ENCODE results near the gene MTMR3. TPM values are rescaled to one million over a fixed set of nuclear protein-coding genes. Genes with fewer than 3 reads are reported as not detected.

The MTMR3 gene
- total RNA-seq, 1 donor from 2014 or later: 30.3 TPM

GRCh38 chr22:30077279-30077880 is 194.4 kb downstream of the MTMR3 start:
- peaks cover 4% of the 10 kb centered on the region for H3K27me3 ChIP-seq (ENCODE audit: control insufficient read depth, insufficient read depth, low read length)
- no peak for FAIRE-seq

GRCh38 chr22:30078320-30079311 is 195.6 kb downstream of the MTMR3 start:
- Histone ChIP-seq H3K27me3 (ENCODE audit: control insufficient read depth, insufficient read depth, low read length) (peaks cover 4% of the 10 kb centered on the region), H3K36me3 (ENCODE audit: control insufficient read depth, insufficient read depth, low read length) (no peaks in the 10 kb centered on the region), H3K4me3 (ENCODE audit: low read depth, low read length) (no peak overlapping the region)
- FAIRE-seq (no peak), DNase-seq (ENCODE audit: low read depth) (peak; percentile 18)
- TF ChIP-seq, protein P1, sequence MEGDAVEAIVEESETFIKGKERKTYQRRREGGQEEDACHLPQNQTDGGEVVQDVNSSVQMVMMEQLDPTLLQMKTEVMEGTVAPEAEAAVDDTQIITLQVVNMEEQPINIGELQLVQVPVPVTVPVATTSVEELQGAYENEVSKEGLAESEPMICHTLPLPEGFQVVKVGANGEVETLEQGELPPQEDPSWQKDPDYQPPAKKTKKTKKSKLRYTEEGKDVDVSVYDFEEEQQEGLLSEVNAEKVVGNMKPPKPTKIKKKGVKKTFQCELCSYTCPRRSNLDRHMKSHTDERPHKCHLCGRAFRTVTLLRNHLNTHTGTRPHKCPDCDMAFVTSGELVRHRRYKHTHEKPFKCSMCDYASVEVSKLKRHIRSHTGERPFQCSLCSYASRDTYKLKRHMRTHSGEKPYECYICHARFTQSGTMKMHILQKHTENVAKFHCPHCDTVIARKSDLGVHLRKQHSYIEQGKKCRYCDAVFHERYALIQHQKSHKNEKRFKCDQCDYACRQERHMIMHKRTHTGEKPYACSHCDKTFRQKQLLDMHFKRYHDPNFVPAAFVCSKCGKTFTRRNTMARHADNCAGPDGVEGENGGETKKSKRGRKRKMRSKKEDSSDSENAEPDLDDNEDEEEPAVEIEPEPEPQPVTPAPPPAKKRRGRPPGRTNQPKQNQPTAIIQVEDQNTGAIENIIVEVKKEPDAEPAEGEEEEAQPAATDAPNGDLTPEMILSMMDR (IDR thresholded peaks at IDR 0.05; ENCODE audit: insufficient read depth, low read length, severe bottlenecking): no peak

More at GRCh38 chr22:30077279-30077880, 194.4 kb downstream of the MTMR3 start:
- no peak overlapping the region for H3K4me3 ChIP-seq (ENCODE audit: low read depth, low read length)
- TF ChIP-seq, protein P1 (IDR thresholded peaks at IDR 0.05; ENCODE audit: insufficient read depth, low read length, severe bottlenecking): no peak
- no peak for DNase-seq (ENCODE audit: low read depth)
- H3K36me3 ChIP-seq (ENCODE audit: control insufficient read depth, insufficient read depth, low read length): no peaks in the 10 kb centered on the region

DNA sequence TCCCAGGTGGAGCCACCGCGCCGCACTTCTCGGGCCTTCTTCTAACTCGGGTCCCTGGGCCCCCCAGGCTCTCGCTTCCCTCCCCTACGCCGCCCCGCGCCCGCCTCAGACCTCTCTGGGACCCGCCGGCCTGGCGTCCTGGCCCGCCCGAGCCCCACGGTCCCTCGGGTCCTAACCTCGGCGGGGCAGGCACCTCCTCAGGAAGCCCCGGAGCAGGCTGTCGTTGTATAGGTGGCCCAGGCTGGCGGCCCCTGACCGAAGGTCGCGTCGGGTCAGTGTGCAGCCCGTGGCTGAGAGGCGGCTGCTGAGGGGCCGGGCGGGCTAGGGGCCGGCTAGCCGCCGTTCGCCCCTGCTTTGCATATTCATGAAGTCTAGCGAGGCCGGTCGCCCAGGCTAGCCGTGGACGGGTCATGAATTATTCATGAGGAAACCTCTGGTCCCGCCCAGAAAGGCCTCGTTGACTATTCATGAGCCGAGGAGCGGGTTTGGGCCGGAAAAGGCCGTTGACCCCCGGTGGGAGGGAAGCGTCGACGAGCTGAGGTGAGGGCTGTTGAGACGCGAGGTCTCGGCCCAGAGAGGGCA is 197.1 kb downstream of the MTMR3 start, which contains the start of gene HORMAD2:
HORMAD2 (plus strand) TSS at position 513 of the 582 bp plus-strand sequence. CDS start 13,489 bp downstream, outside the sequence.
- no peak within 1 kb of the TSS for H3K4me3 ChIP-seq (ENCODE audit: low read depth, low read length)
- DNase-seq (ENCODE audit: low read depth): no peak

More for the DNA sequence above, 197.1 kb downstream of the MTMR3 start, which contains the start of gene HORMAD2:
- H3K27me3 ChIP-seq (ENCODE audit: control insufficient read depth, insufficient read depth, low read length): peaks cover 4% of the 10 kb centered on the region
- FAIRE-seq: no peak
- TF ChIP-seq, protein P1 (IDR thresholded peaks at IDR 0.05; ENCODE audit: insufficient read depth, low read length, severe bottlenecking): no peak
- H3K36me3 ChIP-seq (ENCODE audit: control insufficient read depth, insufficient read depth, low read length): no peaks in the 10 kb centered on the region

Other genes with a start within 250 kb of the MTMR3 start
- gene CABP7, start 163.2 kb upstream of the MTMR3 start, total RNA-seq: not detected in 2 replicates
- 24.2 and 24.7 TPM in 2 replicates for gene ZMAT5, start 116.2 kb upstream of the MTMR3 start, total RNA-seq
- gene UQCR10, start 115.8 kb upstream of the MTMR3 start, total RNA-seq: 42.4 and 88.2 TPM in 2 replicates
- gene ASCC2, start 44.9 kb upstream of the MTMR3 start, total RNA-seq: 26.1 and 35.1 TPM in 2 replicates
- gene HORMAD2, start 197.3 kb downstream of the MTMR3 start, total RNA-seq: not detected in 2 replicates